HG03135 (cell line): ENCODE measurements around the gene CHST8.
A peak's percentile ranks its signal among the peaks of the same experiment; 100 is the strongest.

Experiments used
- ATAC-seq: cut with Tn5 transposase; IDR thresholded peaks from one replicate; pipeline ENCODE4 v1.9.1; 2021; ENCODE audit warnings: mild to moderate bottlenecking, moderate library complexity; ENCODE audit not compliant: unreplicated experiment

Gene CHST8

GRCh38 chr19:33756177-33756576 is 134.4 kb downstream of the CHST8 start:
- ATAC-seq = no peak

- no peak for ATAC-seq
Observed at GRCh38 chr19:33758541-33759013, 136.8 kb downstream of the CHST8 start.

- ATAC-seq = no peak
Observed at GRCh38 chr19:33759356-33759755, 137.6 kb downstream of the CHST8 start.

- ATAC-seq = no peak
Observed at GRCh38 chr19:33763633-33764371, 142.0 kb downstream of the CHST8 start.

- no peak for ATAC-seq
Observed at GRCh38 chr19:33766623-33767022, 144.9 kb downstream of the CHST8 start.

GRCh38 chr19:33767898-33768413 is 146.2 kb downstream of the CHST8 start:
- no peak for ATAC-seq

GRCh38 chr19:33769208-33769607 is 147.5 kb downstream of the CHST8 start:
- no peak for ATAC-seq

- no peak for ATAC-seq
Observed at GRCh38 chr19:33770107-33770506, 148.4 kb downstream of the CHST8 start.

- no peak for ATAC-seq
Observed at GRCh38 chr19:33771384-33772101, 149.8 kb downstream of the CHST8 start.

- no peak for ATAC-seq
Observed at GRCh38 chr19:33772102-33772857, 150.5 kb downstream of the CHST8 start.

GRCh38 chr19:33772858-33773180 is 151.1 kb downstream of the CHST8 start:
- ATAC-seq = no peak

- ATAC-seq = no peak
Observed at GRCh38 chr19:33773704-33774624, 152.2 kb downstream of the CHST8 start.

GRCh38 chr19:33774751-33775150 is 153.0 kb downstream of the CHST8 start:
- no peak for ATAC-seq

- no peak for ATAC-seq
Observed at GRCh38 chr19:33775731-33776487, 154.2 kb downstream of the CHST8 start.

- ATAC-seq = no peak
Observed at GRCh38 chr19:33777351-33777750, 155.6 kb downstream of the CHST8 start.

- no peak for ATAC-seq
Observed at GRCh38 chr19:33777753-33778088, 156.0 kb downstream of the CHST8 start.

GRCh38 chr19:33778089-33778791 is 156.5 kb downstream of the CHST8 start:
- ATAC-seq = peak; percentile 75

- no peak for ATAC-seq
Observed at GRCh38 chr19:33779849-33780248, 158.1 kb downstream of the CHST8 start.

- ATAC-seq = no peak
Observed at GRCh38 chr19:33780251-33780650, 158.5 kb downstream of the CHST8 start.
